Measurements from ENCODE around the gene ISOC2. TPM values are rescaled to one million over a fixed set of nuclear protein-coding genes. Genes with fewer than 3 reads are reported as not detected.

ISOC2 gene
- total and polyA plus RNA-seq, 9 of the 15 experiments (the other 6 are each of a cell fraction or from before 2014, with no cell fraction given), result 1.2 to 229 (median 58.3) TPM

DNA sequence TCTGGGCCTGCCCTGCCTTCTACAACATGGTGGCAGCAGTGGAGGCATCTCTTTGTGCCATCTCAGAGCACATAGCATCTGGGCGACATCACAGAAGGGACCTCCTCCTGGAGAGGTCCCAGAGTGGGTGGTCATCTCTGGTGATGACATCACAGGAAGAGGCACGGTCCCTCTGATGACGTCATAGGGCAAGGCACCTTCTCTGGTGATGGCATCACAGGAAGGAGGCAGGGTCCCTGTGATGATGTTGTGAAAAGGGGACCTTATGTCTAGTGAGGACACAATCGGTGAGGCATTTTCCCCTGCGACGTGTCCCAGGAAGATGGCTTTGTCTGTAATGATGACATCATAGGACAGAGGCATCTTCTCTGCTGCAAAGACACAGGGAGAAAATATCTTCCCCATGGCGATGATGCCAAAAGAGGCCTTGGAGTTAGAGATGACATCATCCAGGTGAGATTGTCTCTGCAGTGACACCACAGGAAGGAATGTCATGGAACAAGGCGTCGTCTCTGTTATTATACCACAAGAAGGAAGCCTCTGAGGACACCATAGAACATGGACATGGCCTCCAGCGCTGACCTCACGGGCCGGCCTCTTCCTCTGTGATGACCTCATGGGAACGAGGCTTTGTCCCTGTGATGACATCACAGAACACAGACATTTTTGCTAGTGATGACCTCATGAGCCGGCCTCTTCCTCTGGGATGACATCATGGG, 29.0 kb downstream of the ISOC2 start (continued):
- TF ChIP-seq ZBTB40 (IDR thresholded peaks at IDR 0.05) (no peak), ZBTB40 (CRISPR knock-in tag; IDR thresholded peaks at IDR 0.05) (no peak), ZNF717 (CRISPR knock-in tag; IDR thresholded peaks at IDR 0.05) (no peak), THAP7 (CRISPR knock-in tag; IDR thresholded peaks at IDR 0.05) (no peak), ZNF282 (CRISPR knock-in tag; IDR thresholded peaks at IDR 0.05) (no peak), CREB1 (IDR thresholded peaks at IDR 0.05) (peak; percentile 82), CREB1 (CRISPR knock-in tag; IDR thresholded peaks at IDR 0.05) (peak; percentile 93), KAT8 (IDR thresholded peaks at IDR 0.05; ENCODE audit: low read depth) (no peak), POLR2B (IDR thresholded peaks at IDR 0.05; ENCODE audit: low read depth, partially characterized antibody) (no peak), ATF7 (IDR thresholded peaks at IDR 0.05) (peak; percentile 82), ZNF347 (CRISPR knock-in tag; IDR thresholded peaks at IDR 0.05; ENCODE audit: low read depth) (no peak), STAG1 (CRISPR knock-in tag; IDR thresholded peaks at IDR 0.05; ENCODE audit: borderline replicate concordance) (no peak), TAF1 (IDR thresholded peaks at IDR 0.05; ENCODE audit: control insufficient read depth, extremely low read depth, insufficient read depth, low read length, severe bottlenecking) (no peak), ZC3H11A (IDR thresholded peaks at IDR 0.05; ENCODE audit: low read depth, low read length) (no peak), ARID1B (IDR thresholded peaks at IDR 0.05) (no peak)
- TF ChIP-seq, protein P1, sequence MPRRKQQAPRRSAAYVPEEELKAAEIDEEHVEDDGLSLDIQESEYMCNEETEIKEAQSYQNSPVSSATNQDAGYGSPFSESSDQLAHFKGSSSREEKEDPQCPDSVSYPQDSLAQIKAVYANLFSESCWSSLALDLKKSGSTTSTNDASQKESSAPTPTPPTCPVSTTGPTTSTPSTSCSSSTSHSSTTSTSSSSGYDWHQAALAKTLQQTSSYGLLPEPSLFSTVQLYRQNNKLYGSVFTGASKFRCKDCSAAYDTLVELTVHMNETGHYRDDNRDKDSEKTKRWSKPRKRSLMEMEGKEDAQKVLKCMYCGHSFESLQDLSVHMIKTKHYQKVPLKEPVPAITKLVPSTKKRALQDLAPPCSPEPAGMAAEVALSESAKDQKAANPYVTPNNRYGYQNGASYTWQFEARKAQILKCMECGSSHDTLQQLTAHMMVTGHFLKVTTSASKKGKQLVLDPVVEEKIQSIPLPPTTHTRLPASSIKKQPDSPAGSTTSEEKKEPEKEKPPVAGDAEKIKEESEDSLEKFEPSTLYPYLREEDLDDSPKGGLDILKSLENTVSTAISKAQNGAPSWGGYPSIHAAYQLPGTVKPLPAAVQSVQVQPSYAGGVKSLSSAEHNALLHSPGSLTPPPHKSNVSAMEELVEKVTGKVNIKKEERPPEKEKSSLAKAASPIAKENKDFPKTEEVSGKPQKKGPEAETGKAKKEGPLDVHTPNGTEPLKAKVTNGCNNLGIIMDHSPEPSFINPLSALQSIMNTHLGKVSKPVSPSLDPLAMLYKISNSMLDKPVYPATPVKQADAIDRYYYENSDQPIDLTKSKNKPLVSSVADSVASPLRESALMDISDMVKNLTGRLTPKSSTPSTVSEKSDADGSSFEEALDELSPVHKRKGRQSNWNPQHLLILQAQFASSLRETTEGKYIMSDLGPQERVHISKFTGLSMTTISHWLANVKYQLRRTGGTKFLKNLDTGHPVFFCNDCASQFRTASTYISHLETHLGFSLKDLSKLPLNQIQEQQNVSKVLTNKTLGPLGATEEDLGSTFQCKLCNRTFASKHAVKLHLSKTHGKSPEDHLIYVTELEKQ (CRISPR knock-in tag; IDR thresholded peaks at IDR 0.05), result no peak
